ENCODE results near the gene PSMA6. TPM values are rescaled to one million over a fixed set of nuclear protein-coding genes. Genes with fewer than 3 reads are reported as not detected.

The PSMA6 gene
- total and polyA plus RNA-seq, 2 of the 13 experiments (the other 11 are each of a cell fraction or from before 2014, with no cell fraction given): 525 to 1,109 TPM

DNA sequence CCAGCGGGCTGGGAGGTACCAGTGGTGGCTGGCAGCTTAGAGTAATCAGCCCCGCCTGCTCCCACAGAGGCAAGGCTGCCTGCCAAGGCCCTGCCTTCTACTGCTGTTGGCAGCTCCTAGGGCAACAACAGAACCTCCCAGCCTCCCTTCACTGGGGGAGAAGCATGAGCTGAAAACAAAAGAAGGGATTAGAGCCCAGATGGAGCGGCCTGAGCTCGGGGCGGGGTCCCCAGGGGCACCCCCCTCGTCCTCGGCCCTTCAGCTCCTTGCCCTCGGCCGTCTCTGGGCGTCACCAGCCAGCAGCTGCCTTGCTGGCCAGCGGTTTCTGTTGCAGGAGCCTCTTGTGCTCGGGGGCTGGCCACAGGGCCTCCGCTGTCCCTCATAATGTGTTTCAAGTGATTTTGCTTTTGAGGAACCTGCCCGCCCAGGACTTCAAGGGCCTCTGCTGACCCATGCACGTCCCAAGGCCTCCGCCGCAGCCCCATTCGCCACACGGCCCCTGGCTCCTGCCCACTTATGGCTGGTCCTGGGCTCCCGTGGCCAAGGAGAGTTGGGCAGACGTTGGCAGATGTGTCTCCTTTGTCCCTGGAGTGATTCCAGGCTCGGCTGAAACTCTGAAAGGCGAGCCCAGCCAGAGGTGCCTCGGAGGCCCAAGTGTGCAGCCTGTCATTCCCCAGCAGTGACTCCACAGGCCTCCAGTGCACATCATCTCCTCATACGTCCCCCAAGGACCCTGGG is 49.7 kb downstream of the PSMA6 start (continued):
- TF ChIP-seq, protein P1, sequence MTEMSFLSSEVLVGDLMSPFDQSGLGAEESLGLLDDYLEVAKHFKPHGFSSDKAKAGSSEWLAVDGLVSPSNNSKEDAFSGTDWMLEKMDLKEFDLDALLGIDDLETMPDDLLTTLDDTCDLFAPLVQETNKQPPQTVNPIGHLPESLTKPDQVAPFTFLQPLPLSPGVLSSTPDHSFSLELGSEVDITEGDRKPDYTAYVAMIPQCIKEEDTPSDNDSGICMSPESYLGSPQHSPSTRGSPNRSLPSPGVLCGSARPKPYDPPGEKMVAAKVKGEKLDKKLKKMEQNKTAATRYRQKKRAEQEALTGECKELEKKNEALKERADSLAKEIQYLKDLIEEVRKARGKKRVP (CRISPR knock-in tag; IDR thresholded peaks at IDR 0.05): no peak
- TF ChIP-seq RAD51 (IDR thresholded peaks at IDR 0.05; ENCODE audit: borderline replicate concordance): no peak
- 0 out of 2 replicates have a peak, but pooled peaks have one; percentile 17 for TF ChIP-seq TMF1 (CRISPR knock-in tag; IDR thresholded peaks at IDR 0.05; ENCODE audit: low read depth)
- no peak for TF ChIP-seq CBX1 (IDR thresholded peaks at IDR 0.05; ENCODE audit: low read depth)
- TF ChIP-seq, protein P2, sequence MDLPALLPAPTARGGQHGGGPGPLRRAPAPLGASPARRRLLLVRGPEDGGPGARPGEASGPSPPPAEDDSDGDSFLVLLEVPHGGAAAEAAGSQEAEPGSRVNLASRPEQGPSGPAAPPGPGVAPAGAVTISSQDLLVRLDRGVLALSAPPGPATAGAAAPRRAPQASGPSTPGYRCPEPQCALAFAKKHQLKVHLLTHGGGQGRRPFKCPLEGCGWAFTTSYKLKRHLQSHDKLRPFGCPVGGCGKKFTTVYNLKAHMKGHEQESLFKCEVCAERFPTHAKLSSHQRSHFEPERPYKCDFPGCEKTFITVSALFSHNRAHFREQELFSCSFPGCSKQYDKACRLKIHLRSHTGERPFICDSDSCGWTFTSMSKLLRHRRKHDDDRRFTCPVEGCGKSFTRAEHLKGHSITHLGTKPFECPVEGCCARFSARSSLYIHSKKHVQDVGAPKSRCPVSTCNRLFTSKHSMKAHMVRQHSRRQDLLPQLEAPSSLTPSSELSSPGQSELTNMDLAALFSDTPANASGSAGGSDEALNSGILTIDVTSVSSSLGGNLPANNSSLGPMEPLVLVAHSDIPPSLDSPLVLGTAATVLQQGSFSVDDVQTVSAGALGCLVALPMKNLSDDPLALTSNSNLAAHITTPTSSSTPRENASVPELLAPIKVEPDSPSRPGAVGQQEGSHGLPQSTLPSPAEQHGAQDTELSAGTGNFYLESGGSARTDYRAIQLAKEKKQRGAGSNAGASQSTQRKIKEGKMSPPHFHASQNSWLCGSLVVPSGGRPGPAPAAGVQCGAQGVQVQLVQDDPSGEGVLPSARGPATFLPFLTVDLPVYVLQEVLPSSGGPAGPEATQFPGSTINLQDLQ (CRISPR knock-in tag; IDR thresholded peaks at IDR 0.05): no peak
- no peak for TF ChIP-seq SKI (IDR thresholded peaks at IDR 0.05; ENCODE audit: partially characterized antibody)
- TF ChIP-seq ZSCAN30 (CRISPR knock-in tag; IDR thresholded peaks at IDR 0.05): no peak
- peak; percentile 1; the same call in 1 of the 2 replicates for TF ChIP-seq ZNF567 (CRISPR knock-in tag; IDR thresholded peaks at IDR 0.05; ENCODE audit: borderline replicate concordance)
- no peak; the same call in 1 of the 2 replicates for TF ChIP-seq PPARG (CRISPR knock-in tag; conservative IDR thresholded peaks at IDR 0.05)
- TF ChIP-seq, protein P3, sequence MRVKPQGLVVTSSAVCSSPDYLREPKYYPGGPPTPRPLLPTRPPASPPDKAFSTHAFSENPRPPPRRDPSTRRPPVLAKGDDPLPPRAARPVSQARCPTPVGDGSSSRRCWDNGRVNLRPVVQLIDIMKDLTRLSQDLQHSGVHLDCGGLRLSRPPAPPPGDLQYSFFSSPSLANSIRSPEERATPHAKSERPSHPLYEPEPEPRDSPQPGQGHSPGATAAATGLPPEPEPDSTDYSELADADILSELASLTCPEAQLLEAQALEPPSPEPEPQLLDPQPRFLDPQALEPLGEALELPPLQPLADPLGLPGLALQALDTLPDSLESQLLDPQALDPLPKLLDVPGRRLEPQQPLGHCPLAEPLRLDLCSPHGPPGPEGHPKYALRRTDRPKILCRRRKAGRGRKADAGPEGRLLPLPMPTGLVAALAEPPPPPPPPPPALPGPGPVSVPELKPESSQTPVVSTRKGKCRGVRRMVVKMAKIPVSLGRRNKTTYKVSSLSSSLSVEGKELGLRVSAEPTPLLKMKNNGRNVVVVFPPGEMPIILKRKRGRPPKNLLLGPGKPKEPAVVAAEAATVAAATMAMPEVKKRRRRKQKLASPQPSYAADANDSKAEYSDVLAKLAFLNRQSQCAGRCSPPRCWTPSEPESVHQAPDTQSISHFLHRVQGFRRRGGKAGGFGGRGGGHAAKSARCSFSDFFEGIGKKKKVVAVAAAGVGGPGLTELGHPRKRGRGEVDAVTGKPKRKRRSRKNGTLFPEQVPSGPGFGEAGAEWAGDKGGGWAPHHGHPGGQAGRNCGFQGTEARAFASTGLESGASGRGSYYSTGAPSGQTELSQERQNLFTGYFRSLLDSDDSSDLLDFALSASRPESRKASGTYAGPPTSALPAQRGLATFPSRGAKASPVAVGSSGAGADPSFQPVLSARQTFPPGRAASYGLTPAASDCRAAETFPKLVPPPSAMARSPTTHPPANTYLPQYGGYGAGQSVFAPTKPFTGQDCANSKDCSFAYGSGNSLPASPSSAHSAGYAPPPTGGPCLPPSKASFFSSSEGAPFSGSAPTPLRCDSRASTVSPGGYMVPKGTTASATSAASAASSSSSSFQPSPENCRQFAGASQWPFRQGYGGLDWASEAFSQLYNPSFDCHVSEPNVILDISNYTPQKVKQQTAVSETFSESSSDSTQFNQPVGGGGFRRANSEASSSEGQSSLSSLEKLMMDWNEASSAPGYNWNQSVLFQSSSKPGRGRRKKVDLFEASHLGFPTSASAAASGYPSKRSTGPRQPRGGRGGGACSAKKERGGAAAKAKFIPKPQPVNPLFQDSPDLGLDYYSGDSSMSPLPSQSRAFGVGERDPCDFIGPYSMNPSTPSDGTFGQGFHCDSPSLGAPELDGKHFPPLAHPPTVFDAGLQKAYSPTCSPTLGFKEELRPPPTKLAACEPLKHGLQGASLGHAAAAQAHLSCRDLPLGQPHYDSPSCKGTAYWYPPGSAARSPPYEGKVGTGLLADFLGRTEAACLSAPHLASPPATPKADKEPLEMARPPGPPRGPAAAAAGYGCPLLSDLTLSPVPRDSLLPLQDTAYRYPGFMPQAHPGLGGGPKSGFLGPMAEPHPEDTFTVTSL (CRISPR knock-in tag; IDR thresholded peaks at IDR 0.05; ENCODE audit: borderline replicate concordance): no peak
- TF ChIP-seq MEF2D (CRISPR knock-in tag; IDR thresholded peaks at IDR 0.05): peak; percentile 86
- TF ChIP-seq, protein P4, sequence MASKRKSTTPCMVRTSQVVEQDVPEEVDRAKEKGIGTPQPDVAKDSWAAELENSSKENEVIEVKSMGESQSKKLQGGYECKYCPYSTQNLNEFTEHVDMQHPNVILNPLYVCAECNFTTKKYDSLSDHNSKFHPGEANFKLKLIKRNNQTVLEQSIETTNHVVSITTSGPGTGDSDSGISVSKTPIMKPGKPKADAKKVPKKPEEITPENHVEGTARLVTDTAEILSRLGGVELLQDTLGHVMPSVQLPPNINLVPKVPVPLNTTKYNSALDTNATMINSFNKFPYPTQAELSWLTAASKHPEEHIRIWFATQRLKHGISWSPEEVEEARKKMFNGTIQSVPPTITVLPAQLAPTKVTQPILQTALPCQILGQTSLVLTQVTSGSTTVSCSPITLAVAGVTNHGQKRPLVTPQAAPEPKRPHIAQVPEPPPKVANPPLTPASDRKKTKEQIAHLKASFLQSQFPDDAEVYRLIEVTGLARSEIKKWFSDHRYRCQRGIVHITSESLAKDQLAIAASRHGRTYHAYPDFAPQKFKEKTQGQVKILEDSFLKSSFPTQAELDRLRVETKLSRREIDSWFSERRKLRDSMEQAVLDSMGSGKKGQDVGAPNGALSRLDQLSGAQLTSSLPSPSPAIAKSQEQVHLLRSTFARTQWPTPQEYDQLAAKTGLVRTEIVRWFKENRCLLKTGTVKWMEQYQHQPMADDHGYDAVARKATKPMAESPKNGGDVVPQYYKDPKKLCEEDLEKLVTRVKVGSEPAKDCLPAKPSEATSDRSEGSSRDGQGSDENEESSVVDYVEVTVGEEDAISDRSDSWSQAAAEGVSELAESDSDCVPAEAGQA (IDR thresholded peaks at IDR 0.05; ENCODE audit: low read depth): peak; percentile 68; the same call in 1 of the 2 replicates
- TF ChIP-seq, protein P4 (CRISPR knock-in tag; IDR thresholded peaks at IDR 0.05; ENCODE audit: borderline replicate concordance): no peak
- TF ChIP-seq ZFP1 (CRISPR knock-in tag; IDR thresholded peaks at IDR 0.05): no peak
